ENCODE data around the gene ITIH1.

ITIH1 gene

DNA sequence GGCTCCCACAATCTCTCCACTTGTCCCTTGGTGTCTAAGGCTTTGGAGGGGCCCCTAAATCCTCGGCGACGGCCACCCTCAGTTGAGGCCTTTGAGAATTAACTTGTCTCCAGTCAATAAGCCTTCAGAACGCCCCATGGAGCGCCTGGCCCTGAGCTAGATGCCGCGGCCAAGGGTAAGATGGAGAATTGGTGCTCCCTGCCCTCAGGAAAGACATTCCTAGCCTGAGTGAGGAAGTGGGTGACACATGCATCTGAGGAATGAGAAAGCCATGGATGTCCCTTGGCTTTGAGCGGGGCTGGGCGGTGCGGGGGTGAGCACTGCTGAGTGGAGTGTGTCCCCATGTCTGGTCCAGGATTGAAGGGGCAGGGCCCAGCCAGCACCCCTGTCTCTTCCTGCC lies 39.8 kb downstream of the ITIH1 start:
- no peak for DNase-seq

DNA sequence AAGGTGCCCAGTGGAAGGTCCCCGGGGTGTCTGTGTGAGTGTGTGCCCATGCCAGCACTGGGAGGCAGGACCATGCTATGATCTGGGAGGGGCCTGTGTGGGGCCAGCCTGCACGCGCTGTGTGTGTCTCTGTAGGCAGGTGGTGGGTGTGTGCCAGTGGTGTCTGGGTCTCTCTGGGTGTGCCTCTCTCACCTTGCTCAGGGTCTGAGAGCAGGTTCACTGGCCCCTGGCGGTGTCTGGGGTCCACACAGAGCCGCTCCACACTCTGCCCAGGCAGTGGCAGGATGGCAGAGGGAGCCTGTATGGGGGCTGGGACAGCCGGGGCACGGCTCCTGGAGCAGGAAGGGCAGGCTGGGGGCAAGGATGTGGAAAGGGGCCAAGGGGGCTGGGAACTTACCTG lies 40.5 kb downstream of the ITIH1 start:
- DNase-seq, result no peak

DNA sequence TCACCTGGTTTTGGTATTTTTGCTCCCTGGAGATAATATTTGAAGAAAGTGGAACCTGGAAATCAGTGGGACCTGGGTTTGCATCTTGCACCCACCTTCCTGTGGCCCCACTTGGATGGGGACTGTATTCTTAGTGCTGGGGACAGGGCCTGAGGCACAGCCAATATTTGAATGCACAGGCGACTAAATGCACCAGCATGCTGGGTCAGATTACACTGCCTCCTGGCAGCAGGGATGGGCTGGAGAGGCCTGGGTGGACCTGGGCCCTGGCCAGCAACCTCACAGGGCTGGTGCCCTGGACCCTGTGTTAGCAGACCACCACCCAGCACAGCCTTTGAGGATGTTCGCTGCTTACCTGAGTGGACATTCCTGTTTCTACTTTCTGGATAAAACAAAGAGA lies 42.5 kb downstream of the ITIH1 start:
- peak; percentile 5 for DNase-seq

DNA sequence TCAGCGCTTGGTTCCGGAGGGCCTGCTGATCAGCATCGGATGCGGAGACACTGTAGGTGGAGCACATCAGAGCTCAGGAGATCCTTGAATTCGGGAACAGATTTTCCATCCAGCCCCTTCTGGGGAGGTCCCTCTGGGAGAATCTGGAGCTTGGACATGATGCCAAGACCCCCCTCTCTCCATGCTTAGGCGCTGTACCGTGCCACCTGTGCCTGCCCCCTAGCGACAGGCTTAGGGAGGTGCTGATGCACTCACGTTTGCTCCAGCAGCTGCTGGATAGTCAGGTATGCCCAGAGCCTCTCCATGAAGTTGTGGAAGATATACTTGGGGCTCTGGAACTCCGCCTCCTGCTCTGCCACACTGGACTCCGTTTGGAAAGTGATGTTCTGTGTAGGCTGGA lies 43.3 kb downstream of the ITIH1 start:
- DNase-seq, result peak; percentile 49

DNA sequence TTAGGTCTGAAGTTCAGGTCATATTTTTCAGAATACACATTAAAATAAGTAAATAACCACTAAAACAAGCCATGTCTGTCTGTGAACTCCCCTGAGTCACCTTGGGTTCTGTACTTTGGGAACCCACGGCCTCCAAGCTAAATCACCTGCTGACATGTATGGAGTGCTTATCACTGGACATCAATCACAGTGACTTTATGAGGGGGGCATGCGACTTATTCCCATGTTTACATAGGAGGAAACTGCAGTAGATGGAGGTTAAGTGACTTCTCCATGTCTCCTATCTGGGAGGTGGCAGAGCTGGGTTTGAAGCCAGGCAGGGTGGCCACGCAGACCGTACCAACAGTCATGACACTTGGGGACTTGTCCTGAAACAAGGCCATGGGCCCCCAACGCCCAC lies 45.0 kb downstream of the ITIH1 start:
- DNase-seq, result no peak

DNA sequence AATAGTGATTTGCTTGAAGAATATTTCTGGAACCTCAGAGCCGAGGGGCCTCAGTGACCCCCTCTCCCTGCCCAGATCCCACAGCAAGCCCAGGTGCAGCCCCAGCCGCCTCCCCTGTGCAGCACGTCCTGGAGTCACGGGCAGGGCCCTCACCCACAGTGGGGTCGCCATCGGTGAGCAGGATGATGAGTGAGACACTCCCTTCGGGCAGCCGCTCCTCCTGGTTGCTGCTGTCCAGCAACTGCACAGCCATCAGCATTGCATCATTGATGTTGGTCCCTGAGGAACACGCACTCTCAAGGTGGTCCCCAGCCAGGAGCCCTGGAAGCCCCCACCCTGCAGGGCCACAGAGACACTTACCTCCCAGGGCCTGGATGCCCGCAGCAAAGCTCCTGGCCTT lies 46.6 kb downstream of the ITIH1 start:
- DNase-seq, result no peak

DNA sequence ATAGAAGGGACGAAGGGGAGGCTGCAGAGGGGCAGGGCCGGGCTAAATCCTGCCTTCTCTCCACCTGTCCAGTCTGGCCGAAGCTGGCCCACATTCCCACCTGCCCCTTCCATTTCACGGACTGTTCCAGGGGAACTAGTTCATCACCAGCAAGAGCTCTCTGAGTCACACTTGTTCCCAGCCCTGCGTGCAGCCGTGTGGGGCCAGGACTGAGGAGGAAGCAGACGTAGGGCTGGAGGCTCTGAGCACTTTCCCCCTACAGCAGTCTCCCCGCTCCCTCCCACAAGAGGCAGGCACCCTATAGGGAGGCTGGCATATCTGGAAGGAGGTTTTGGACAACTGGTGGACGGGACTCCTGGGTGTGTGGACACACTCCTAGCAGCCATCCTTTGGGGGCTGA lies 50.0 kb downstream of the ITIH1 start:
- DNase-seq, result no peak

DNA sequence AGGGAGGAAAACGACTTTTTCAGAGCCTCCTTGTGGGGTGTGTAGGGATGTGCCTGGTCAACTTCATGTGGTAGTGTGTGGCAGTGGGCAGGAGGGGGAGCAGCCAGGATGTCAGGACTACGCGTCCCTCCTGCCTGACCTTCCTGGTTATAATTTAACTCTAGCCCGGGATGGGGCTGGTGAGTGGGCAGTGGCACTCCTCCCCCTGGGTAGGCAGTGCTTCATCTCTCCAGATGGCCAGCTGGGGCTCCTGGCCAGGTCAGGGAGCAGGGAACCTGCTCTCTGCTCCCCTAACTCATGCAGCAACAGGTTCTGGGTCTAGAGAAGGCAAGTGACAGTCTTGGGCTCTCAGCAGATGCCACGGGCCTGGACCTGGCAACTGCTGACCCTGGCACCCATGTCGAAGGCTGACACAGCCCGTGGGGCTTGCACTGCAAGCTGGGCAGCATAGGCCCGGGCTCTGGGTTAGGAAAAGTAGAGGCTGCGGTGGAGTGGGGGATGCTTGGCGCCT lies 50.5 kb downstream of the ITIH1 start:
- DNase-seq, result no peak

DNA sequence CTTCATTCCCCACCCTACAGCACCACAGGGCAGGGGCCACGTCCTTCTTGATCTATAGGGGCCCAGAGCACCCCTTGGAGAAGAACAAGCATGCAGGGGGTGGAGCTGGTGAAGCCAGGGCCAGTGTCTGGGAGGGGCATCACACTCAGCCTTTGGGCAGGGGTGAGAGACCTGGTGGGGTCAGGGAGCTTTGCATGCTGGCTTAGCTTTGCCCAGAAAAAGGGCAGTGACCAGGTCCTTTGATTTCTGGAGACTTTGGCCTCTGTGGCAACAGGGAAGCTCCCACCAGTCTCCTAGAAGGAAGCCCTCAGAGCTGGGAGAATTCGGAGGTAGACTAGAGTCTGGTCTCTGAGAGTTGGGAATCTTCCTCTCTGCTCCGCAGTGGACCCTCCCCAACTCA lies 52.1 kb downstream of the ITIH1 start:
- no peak for DNase-seq

DNA sequence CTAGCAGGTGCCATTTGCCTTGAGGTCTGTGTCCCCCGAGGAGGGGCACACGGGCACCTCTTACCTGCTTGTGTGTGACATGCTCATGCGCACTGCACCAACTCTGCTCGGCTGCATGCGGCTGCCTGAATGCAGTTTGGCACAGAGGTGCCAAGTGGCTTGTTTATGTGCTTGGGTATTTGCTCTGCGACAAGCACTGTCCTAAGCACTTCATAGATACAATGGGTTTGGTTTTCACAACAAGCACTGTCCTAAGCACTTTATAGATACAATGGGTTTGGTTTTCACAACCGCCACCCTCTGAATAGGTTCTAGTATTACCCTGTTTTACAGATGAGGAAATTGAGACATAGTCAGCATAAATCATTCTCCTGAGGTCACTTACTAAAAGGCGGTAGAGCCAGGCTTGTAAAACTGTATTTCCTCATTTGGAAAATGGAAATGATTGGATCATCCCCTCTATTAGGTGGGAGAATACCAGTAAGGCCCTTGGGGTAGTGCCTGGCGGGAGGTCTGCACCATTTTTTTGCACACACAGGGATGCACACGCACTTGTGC lies 52.6 kb downstream of the ITIH1 start:
- DNase-seq, result no peak

DNA sequence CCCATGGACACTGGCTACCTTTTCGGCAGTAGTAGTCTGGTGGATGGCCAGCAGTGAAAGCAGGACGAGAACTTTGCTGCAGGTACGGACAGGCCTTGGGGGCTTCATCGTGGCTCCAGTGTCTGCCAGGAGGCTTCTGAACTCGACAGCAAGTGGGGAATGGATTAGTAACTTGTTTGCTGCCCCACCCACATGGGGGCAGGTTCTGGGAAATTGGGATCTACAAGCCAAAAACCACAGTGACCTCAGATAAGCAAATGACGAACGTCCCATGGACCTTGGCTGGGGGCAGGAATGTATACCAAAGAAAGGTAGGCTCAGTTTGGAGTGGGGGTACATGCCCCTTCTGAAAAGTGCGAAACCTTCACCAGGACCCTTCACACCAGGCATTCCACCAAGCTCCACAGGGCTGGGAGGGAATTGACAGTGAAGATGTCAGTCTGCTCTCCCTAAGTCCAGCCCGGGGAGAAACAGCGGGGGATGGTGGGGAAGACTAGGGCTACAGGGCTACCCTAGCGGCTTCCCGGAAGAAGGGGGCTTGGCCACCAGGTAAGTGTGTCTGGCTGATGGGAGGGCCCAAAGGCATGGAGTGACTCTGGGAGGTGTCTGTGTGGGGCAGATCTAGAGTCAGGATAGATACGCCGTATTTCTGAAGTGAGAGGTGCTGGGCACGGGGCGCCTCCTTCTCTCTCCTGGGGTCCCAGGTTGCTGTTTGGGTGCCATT lies 53.3 kb downstream of the ITIH1 start, which contains the start of gene ITIH4:
TSS of gene ITIH4 (minus strand) at position 138 of the 724 bp plus-strand sequence. CDS start at position 108, 30 bp downstream.
- no peak for DNase-seq

DNA sequence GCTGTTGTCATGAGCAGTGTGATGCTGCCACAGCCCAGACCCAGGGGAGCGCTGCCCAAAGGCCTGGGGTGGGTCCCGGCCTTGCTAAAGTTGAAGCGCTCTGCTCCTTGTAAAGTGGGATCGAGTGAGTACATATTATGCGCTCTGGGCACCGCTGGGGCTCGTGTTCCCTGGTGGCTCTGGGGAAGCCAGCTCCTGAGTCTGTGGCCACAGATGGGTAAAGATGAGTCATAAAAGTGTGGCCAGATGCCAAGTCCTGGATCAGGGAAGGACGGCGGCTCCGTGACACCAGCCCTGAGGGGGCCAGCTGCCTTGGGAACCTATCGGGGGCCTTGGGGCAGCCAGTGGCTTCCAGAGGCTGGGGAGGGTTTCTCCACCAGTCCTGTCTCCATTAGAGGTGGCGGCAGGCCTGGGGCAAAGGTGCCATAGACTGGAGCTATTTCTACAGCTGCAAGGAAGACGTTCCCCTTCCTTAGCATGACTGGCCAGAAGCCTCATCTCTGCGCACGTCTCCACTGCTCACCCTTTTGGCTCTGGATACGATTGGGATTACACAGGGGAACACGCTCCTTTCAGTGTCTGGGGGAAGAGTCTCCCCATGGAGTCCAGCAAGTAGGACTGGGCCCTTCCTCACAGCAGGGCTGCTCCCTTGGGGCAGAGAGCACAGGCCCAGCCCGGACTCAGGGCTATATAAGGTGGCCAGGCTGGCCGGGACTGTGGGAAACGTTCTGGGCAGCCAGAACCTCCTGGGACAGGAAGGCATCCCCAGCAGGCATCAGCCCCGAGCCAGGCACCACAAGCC lies 54.3 kb downstream of the ITIH1 start:
- peak; percentile 87 for DNase-seq

DNA sequence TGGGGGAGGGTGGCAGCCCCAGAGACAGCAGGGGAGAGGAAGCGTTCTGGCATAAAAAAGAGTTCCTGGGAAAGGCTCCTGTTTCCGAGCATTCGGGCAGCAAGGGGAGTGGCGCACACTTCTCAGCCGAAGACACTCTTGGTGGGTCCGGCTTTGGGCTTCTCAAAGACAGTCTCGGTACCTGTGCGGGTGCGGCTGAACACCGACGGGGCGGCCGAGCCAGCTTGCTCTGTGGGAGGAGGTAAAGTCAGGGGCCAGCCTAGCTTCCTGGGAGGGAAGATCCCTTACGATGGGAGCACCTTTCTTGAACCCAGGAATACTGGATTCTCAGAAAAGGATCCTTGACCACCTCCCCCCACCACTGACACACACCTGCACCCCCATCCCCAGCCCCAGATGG lies 55.8 kb downstream of the ITIH1 start:
- no peak for DNase-seq

DNA sequence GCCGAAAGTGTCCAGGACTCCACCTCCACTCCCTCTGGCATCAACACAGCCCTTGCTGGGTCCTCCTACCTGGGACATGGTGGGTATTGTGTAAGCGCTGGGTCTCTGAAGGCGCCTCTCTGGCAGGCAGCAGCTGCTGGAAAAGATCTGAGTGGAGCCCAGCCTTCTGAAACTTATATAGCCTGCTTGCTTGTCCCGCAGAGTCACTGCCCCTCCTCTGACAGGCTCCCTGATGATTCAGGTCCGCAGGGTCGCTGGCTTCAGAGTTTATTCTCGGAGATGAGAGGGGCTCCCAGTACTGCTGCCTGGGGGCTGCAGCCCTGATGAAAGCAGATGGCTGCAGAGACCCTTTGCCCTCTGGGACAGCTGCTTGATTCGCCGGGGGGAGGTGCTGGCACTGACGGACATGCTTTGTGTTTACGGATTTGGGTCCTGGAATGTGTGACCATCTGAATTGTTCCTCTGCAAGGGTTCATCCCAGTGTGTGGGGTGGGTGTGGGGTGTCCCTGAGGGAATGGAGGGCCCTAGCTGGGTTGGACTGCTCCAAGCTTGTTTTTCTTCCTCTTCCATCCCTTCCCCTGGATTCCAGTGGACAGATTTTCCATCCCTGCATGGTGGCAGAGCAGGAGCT lies 57.6 kb downstream of the ITIH1 start, which contains the start of gene MUSTN1:
TSS of gene MUSTN1 (minus strand) at position 149 of the 631 bp plus-strand sequence. CDS start at position 78, 71 bp downstream.
- DNase-seq, result no peak

DNA sequence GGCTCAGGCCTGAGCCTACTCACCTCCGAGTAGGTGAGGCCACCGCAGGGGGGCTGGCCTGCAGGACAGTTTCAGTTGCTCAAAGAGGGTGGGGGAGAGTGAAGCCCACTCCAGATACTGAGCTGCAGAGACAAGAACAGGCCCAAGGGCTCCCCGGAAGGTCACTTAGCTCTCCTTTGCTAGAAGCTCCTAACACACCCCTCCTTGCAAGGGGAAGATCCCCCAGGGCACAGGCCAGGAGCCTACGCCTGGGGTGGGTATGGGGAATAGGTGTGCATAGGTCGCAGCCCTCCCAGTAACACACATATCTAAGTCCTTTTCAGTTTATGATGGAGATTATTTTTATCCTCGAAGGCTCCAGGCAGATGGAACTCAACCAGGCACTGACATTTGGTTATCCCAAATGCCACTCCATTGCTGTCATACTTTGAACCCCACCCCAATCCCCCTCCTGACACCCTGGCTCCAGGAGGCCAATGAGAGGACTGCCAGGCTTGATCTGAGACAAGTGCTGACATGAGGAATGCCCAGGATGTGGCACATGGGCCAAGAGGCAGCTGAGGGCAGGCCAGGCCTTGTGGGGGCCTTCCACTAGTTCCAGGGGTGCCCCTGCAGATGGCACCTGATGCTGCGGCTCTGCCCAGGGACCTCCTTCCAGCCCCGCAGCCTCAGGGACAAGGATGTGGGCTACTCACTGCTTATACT lies 58.5 kb downstream of the ITIH1 start:
- no peak for DNase-seq

DNA sequence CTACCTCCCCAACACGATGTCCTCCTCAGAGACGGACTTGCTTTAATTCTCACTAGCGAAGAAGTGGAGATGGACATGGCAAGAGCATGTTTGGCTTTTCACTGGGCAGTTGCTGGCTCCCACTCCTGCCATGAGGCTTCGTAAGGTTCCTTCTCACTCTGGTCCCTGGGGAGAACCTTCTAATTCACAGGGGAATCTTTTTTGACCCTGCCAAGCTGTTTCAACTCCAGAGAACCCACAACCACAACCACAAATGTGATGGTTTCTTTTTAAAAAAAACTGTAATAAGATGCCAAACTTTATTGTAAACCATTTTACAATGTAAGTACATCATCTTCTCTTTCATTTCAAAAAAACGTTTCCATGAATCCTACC lies 59.1 kb downstream of the ITIH1 start:
- DNase-seq, result no peak

DNA sequence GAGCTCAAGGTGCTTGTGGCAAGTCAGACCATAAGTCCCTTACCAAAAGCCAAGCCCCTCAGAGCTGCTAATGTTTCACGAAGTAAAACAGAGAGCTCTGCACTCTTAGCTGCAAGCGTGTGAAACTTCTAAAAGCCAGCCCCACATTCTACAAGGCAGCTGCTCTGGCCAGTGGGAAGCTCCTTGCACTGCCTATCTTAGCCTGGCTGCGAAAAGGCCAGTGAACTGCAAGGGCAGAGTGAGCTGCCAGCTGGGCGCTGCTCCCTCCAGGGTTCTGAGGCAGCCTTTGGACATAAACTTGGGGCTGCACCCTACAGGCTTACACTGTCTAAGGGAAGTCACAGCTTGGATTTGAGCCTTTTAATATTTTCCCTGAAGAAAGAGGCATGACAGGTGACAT lies 59.6 kb downstream of the ITIH1 start:
- no peak for DNase-seq

DNA sequence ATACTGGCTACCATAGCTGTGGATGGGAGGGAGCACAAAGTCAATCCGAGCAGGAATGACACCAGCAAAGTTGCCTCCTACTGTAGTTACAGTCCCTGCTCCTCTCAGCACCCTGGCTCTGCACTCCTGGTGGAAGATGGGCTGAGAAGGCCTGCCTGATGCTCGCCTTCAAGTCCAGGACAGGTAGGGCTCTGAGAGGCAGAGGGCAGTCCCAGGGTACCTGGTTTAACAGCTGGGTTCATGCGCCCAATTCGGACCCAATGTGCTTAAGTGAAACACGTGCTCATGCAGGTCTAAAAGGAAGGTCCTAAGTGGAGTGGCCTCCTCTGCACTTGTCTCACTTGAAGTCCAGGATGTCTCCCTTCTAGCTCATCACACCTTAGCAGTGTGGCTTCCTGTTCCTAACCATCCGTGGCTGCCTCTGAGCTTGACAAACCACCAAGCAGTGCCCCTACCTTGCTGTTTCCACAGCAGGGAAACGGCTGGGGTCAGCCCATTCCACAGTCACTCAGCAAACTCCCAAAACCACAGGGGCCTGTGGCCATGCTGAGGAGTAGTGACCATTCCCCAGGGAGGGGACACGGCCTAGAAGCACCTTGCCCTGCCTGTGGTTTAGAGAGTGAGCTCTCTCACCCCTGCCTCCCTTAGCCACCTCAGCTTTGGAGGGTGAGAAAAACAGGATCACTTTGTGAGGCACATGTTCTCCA lies 61.3 kb downstream of the ITIH1 start:
- DNase-seq, result no peak

DNA sequence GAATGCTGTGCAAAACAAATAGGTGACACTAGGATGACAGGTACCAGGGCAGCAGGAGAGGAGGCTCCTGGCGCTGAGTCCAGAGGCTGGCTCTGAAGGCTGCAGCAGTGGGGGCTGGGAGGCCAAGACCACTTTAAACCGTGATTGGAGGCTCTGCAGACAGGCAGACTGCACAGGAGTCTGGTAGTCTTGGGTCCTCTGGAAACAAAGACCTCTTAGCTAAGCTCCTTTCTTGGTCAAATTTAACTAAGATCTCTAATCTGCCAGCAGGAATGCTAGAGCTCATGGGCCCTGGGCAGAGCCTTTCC lies 61.8 kb downstream of the ITIH1 start:
- DNase-seq, result no peak

DNA sequence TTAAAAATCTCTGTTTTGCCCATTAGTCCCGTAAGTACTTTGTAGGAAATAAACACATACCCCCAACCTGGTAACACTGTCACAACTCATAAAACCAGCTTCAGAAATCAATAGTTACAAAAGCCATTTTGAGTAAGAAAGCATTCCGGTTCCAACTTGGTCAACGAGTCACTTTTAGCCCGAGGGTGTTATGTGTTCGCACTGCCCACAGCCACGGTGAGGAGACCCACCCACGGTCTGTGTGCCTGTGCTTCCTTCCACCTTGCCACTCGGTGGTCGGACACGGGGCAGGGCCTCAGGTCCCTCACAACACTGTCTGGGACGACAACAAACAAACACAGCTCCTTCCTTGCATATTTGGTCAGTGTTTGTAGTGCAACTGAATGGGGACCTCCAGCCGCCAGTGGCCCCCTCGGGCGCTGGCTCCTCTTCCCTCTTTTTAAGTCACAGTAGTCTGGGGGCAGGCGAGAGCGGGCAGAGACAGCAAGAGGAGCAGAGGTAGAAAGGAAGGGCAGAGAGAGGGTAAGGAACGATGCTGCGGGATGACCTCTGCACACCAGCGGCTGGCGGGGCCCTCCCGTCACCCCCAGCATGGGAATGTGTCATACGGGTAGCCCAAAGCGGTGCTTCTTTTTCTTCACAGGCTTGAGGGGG lies 62.6 kb downstream of the ITIH1 start:
- no peak for DNase-seq

DNA sequence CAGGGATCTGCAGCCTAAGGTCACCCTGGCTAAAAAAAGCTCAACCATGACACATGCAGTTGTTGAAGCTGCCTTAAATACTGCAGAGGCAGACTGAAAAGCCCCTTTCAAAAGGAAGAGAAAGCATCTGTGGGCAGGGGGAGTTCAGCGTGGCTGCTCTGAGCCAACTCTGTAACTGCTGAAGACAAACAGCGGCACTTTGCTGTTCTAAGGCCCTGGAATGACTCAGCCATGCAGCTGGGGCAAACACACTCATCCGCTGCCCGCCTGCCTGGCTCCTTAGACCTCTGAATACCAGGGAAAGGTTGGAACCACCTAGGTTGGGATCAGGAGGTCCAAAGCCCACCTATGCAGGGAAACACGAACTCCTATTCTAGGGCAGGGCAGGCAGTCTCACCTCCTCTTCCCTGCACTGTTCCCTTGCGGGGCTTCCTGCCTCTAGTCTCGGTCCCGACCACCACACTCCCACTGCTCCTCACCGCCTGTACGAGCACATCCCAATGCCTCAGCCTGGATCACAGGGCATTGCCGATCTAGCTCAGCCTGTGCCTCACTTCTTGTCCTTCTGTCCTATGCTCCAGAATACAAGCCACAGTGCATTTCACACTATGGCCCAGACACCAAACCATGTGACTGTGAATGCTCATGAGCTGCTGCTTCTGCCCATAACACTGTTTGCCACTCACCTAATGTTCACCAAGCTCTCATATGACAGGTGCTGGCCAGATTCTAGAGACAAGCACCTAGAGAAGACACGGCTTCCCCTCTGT lies 64.0 kb downstream of the ITIH1 start:
- DNase-seq, result no peak

Measured in NCI-H69 (cell line).